GM08714 (cell line): ENCODE results near the gene ANKRD42.
"Not testable (repeated sequence)": the region's sequence is repeated elsewhere in the genome, so short reads cannot be mapped to it uniquely, and the experiment has no call there.

ENCODE experiments used
- H3K4me3 ChIP-seq: fragments of 200-500 bp; sonication (Bioruptor generic); 2 replicates; pipeline ENCODE4 v1.5.1; 2014; ENCODE audit warnings: mild to moderate bottlenecking, low read length, inconsistent platforms
- ZNF274 ChIP-seq: IDR thresholded peaks from 2 replicates; pipeline ENCODE4 v1.6.1; 2012; ENCODE audit warnings: mild to moderate bottlenecking, low read depth, low read length

The ANKRD42 gene

DNA sequence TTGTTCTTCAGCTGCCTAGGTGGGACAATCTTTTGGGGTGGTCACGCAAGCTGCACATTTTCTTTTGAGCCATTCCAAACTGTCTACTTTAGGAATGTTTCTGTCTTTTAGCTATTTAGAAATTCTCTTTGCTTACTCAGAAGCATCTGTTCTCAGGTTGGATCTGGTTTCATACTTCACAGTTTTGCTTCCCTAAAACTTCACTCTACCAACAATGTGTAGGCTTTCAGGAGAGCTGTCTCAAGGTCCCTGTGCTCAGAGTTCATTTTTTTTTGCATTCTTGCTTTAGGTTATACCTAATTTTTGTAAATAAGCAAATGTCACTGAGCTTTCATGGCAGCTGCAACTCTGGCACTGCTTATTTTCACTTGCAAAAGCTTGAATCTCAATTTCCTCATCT lies 55.9 kb downstream of the ANKRD42 start:
- no peak overlapping the region for H3K4me3 ChIP-seq
- TF ChIP-seq ZNF274: no peak

DNA sequence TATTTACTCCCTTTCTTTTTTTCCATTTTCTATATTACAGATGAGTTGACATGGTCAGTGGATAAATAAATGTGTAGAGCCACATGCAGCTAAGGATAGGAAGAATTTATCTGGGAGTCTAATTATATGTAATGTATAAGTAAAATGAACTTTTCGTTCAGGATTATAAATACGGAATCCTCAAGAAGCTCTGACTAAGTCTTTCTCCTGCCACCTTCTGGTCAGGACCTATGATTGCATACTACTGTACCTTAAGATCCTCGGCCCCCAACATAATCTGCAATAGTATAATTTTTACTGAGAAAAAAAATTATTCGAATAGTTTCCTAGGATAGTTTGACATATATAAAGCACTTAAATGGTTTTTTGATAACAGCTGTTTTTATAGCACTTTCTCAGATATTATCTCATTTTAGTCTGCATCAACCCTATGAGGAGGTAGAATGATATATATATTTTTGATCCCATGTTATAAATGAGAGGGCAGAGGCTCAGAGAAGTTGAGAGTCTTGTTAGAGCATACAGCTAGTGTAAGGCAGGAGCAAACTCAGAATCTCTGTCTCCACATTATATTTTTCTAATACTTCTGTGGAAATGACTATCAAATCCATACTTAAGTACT lies 56.6 kb downstream of the ANKRD42 start:
- H3K4me3 ChIP-seq: no peak overlapping the region
- TF ChIP-seq ZNF274: no peak

DNA sequence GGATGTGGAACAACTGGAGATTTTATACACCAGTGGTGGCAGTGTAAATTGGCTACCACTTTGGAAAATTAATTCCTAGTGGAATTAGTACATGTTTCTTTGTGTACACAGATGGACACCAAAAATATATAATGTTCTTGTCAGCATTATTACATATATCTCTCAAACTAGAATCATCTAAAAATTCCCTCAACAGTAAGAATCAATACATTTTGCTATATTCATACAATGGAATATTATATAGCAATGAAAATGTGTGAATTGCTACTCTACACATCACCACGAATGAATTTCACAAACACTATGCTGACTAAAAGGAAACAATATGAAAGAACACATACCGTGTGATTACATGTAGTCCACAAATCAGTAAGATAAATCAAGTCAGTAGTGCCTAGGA lies 58.8 kb downstream of the ANKRD42 start:
- TF ChIP-seq ZNF274: no peak
- no peak overlapping the region for H3K4me3 ChIP-seq

DNA sequence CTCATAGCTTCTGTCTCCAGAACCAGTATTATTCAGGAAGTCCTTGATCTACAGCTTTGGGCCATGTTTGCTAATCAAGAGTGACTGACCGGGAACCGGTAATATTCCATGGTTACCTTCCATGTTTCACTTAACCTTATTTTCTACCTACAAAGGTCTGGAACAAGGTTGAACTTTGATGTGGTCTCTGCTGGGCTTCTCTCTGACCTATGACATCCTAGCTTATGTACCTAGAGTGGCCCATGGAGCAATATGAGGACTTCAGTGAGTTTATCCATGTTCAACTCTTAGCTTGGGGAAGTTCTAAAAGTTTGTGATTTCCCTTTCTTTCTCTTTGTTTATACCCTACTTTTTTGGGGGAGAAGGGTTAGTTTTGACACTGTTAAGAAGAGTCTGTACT lies 59.4 kb downstream of the ANKRD42 start:
- TF ChIP-seq ZNF274: no peak
- no peak overlapping the region for H3K4me3 ChIP-seq

DNA sequence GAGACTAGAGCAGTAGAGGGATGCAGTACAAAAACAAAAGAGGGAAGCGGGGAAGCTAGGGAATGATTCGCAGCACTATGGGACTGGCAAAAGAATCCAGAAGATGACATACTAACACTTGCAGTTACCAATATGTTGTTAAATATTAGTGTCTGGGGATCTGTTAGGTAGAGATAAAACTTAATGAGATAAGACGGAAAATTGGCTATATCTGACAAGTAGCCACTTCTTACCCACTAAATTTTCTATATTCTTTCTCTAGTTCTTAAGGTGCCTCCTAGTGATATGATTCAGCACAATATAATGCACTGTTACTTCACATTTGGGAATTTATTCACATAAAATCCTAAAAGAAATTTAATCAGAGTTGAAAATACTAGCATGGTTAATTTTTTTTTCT lies 61.9 kb downstream of the ANKRD42 start:
- no peak for TF ChIP-seq ZNF274

DNA sequence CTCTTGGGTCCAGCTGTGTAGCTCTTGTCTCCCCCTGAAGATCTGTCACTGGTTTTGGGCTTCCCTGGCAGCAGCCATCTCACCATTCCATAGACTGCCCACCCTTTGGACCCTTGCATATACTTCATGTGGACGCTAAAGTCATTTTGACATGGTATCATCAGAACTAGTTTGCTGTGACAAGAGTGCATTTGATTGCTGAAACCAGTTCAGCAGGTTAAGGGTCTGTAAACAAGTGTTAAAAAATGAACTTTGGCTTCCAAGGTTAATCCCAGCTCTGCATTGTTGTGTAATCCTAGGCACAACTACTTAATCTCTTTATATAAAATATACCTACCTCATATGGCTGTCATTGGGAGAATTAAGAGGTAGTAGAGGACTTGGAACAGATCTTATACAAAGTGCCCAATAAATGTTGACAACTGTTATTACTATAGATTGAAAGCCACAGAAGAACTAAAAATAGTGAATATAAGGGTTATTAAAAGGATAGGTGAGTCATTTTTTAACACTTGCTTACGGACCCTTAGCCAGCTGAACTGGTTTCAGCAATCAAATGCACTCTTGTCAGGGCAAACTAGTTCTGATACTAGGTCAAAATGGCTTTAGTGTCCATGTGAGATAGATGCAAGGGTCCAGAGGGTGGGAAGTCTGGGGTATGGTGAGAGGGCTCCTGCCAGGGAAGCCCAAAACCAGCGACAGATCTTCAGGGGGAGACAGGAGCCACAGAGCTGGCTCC lies 63.3 kb downstream of the ANKRD42 start:
- no peak for TF ChIP-seq ZNF274
- H3K4me3 ChIP-seq: no peak overlapping the region

More for the DNA sequence above, 61.9 kb downstream of the ANKRD42 start:
- H3K4me3 ChIP-seq: no peak overlapping the region

DNA sequence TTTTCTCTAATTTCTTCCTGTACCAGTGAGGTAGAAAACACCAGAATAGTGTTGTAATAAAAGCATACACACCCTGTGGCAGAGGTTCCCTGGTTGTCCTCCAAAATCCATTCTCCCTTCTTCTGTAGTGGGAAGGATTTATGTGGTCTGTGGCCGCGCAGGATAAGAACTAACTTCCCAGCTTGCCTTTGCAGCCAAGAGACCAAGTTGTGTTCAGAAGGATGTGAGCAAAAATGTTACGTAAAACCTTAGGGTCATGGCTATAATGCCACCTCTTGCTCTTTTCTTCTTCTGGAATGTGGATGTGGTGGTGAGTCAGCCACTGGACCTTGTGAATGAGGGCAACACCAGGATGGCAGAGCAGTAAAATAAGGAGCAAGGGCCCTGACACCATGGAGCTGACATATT lies 64.3 kb downstream of the ANKRD42 start:
- no peak for TF ChIP-seq ZNF274
- no peak overlapping the region for H3K4me3 ChIP-seq

DNA sequence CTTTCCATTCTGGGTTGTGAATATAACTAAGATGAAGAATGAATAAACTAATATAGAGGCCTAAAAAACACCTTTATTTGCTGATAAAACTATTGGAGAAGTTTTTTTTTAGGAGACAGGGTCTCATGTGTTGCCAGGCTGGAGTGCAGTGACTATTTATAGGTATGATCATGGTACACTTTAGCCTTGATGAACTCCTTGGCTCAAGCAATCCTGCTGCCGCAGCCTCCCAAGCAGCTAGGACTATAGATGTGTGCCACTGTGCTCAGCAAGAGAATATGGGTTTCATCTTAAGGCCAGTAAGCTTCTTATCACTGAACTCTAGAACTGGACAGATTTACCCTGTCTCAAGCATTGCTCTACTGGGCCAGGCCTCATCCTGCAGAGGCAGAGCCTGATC lies 66.0 kb downstream of the ANKRD42 start:
- H3K4me3 ChIP-seq: no peak overlapping the region
- no peak for TF ChIP-seq ZNF274

DNA sequence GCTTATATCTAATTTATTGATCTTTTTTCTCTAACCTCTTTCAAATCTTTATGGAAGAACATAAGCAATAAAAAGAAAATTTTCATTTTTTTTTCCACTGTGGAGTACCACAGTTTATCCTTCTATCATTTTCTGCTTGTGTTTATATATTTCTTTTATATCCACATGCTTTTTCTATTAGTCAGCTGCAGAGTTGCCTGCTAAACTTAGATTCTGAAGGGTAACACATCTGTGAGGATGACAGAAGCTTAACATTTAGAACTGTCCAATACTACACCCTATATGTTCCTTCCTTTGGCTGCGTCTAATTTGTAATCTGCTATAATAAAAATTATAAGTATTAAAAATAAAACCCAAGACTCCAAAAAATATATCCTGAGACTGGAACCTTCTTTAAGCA lies 71.8 kb downstream of the ANKRD42 start:
- no peak for TF ChIP-seq ZNF274
- no peak overlapping the region for H3K4me3 ChIP-seq

DNA sequence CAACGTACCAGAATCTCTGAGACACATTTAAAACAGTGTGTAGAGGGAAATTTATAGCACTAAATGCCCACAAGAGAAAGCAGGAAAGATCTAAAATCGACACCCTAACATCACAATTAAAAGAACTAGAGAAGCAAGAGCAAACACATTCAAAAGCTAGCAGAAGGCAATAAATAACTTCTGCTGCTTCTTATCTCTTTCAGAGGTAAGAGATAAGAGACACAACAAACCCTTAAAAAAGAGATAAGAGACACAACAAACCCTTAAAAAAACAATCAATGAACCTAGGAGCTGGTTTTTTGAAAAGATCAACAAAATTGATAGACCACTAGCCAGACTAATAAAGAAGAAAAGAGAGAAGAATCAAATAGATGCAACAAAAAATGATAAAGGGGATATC lies 75.6 kb downstream of the ANKRD42 start:
- H3K4me3 ChIP-seq: not testable (repeated sequence)

DNA sequence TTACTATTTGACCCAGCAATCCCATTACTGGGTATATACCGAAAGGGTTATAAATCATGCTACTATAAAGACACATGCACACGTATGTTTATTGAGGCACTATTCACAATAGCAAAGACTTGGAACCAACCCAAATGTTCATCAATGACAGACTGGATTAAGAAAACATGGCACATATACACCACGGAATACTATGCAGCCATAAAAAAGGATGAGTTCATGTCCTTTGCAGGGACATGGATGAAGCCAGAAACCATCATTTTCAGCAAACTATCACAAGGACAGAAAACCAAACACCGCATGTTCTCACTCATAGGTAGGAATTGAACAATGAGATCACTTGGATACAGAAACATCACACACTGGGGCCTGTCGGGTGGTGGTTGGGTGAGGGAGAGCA lies 78.2 kb downstream of the ANKRD42 start:
- not testable (repeated sequence) for H3K4me3 ChIP-seq

DNA sequence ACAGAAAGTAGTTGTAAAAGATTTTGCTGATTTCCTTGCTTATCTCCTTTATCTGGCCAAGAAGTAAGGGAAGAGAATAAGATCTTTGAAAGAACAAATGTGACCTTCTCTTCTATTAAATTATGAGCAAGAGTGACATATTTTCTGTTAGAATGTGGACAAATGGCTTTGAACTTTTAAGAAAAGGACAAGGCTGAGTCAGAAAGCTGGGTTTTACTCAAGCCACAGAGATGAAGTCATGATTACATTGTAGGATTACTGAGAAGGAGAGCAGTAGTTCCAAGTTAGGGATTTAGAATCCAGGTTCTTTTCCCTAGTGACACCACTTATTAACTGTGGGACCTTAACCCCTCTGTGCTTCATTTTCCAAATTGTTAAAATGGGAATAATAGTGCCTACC lies 79.1 kb downstream of the ANKRD42 start:
- TF ChIP-seq ZNF274: no peak
- no peak overlapping the region for H3K4me3 ChIP-seq

DNA sequence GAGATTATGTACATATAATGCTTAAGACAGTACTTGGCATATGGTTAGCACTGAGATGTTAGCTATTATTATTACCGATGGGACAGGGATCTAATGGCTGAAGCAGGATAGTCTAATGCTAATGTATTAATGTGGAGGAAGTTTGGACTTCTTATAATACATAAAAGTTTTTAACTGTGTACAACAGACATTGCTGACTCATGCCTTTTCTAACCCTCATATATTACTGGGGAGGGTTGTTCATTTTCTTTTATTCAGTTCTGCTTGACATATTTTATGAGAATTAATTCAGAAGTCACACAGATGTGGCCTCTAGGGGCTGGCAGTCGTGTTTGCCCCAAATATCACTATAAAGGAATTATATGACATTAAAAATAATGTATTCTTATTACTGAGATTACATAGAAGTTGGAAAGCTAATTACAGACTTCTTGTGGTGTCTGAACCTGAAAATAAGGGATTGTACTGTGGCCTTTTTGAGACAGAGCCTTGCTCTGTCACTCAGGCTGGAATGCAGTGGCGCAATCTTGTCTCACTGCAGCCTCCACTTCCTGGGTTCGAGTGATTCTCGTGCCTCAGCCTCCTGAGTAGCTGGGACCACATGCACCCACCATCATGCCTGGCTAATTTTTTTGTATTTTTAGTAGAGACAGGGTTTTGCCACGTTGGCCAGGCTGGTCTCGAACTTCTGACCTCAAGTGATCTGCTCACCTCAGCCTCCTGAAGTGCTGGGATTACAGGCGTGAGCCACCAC lies 82.6 kb downstream of the ANKRD42 start:
- TF ChIP-seq ZNF274: no peak
- no peak overlapping the region for H3K4me3 ChIP-seq

DNA sequence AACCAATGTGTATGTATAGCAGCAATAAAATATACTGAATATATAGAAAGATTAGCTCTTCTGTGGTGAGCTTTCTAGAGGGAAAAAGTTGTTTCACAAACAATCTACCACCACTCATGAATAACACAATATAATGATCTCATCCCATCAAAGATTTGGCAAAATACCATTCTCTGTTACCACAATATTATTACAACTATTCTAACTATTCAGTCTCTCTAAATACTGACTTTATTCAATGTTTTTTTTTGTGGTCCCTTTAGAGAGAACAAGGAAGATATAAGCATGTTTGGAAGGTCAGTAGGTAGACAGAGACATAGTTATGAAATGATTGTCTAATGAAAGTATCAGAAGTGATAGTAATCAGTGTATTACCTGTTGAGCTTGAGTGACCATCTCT lies 84.8 kb downstream of the ANKRD42 start:
- no peak overlapping the region for H3K4me3 ChIP-seq
- TF ChIP-seq ZNF274: no peak

DNA sequence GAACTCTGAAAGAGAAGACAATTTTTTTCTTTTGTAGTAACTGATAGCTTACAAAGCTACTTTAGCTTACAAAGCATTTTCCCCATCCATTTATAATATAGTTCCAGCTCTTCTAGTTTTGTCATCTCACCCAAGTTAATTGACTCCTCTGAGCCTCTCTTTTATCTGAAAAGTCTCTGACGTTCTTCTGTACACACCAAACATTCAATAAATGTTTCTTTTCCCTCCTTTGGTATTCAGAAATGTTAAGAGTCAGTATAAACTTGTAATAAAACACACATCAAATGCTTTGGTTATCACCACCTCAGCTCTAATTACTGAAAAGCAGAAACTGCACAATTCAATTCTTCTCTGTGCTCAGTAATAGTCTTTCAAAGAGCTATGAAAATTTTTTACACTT lies 86.7 kb downstream of the ANKRD42 start:
- no peak for TF ChIP-seq ZNF274
- H3K4me3 ChIP-seq: no peak overlapping the region
